Kidney glomerular epithelial cell (primary cell): ENCODE measurements around the gene POLR2L.

Source experiments
- DNase-seq: peaks from one replicate; lab custom pipeline; 2025; lab: John Stamatoyannopoulos, UW

The POLR2L gene

DNA sequence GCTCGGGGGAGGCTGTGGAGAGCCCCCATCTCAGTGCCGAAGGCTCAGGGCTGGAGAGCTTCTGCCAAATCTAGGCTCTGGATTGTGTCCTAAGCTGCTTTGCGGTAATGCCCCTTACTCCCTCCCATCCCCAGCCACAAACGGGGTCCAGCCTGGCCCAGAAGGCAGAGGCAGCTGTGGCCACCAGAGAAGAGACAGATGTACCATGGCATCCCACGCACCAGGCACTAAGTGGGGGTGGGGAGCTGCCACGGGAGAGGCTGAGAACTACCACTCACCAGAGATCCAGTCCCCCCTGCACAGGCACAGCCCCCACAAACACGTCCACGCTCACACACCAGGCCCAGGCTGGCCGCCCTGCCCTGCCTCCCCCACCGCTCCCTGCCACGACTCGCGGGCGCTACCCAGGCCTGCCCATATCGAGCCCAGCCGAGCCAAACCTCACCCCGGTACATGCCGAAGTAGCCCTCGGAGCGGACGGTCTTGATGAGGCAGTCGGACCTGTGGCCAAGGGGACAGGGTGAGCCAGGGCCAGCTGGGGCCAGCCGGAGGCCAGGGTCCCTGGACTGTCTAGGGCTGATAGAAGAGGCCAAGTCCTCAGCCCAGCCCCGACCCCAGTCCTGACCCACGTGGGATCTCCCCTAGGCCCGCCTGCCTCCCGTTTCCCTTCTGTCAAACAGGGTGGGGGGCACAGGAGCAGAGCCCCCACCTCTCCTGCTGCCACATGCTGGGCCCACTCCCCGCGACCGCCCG is 48.1 kb downstream of the POLR2L start:
- DNase-seq: no peak

DNA sequence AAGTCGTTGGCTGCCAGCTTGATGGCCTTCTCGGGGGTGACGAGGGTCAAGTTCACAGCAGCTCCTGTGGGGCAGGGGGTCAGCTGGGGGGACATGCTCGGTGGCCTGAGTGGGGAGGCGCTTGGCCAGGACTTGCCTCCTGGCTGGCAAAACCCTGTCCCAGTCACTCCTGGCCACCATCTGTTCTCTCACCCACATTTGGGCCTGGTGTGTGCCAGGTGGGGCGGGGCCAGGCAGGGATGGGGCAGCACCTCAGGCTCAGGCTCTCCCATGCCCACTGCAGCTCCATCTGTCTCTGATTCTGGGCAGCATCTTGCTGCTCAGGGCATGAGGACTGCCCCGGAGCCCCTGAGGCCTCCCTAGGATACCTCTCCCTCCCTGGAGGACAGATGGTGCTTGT is 48.8 kb downstream of the POLR2L start:
- DNase-seq: no peak

DNA sequence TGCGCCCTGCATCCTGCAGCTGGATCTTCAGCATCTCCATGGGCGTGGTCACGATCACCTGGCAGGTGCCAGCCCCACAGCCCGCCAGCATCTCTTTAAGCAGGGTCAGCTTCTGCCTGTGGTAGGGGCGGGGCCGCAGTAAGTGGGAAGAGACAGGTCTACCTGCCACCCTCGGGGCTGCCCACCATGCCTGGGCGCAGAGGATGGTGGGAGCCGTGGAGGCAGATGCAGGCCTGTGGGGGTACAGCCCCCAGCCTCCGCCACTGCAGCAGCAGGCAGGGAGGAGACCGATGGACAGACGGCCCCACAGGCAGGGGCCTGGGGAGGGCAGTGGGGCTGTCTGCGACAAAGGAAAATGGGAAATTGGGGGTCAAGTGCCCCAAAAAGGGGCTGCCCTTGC is 49.5 kb downstream of the POLR2L start:
- DNase-seq: no peak

DNA sequence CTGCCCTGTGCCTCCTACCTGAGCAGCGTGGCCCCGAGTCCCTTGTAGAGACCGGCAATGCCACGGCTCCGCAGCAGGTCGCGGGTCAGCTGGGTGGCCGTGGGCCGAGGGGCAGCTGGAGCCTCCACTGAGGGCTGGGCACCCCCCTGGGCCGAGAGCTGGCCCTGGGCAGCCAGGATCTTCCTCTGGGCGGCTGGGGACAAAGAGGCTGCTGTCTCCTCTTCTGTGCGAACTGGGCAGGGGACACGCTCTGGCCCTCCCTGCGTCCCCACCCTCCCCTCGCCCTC is 49.9 kb downstream of the POLR2L start:
- DNase-seq: no peak

DNA sequence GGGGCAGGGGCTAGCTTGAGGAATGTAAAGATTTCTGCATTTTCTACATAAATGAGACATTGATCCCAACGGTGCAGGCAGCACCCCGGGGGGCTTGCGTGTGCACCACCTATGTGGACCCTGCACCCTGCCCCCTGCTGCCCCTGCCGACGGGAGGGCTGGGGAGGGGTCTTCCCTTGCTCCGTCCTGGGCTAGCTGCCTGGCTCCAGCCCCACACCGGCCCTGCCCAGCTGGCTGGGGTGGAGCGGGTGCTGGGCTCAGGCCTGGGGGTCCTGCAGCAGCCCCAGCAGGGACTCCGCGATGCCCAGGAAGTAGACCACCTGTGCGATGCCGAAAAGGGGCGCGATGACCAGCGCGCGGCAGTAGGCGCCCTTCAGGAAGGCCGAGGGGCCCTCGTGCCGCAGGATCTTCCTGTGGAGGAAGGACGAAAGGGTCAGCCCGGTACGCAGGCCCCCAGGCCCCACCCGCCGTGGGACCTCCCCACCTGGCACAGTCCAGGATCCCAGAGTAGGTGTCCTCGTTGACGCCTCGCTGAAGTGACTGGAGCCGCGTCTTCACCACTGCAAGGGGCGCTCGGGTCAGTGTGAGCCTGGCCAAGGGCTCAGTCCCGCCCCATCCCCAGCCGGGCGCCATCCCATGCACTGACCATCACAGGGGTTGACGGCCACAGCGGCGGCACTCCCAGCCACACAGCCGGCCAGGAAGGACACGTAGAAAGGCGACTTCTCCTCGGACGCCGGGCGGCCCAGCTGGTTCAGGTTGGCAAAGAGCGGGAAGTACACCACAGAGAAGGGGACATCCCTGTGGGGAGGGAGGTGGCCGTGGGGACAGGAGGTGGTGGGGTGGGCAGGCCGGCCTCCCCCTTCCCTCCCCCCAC is 50.4 kb downstream of the POLR2L start:
- no peak for DNase-seq

DNA sequence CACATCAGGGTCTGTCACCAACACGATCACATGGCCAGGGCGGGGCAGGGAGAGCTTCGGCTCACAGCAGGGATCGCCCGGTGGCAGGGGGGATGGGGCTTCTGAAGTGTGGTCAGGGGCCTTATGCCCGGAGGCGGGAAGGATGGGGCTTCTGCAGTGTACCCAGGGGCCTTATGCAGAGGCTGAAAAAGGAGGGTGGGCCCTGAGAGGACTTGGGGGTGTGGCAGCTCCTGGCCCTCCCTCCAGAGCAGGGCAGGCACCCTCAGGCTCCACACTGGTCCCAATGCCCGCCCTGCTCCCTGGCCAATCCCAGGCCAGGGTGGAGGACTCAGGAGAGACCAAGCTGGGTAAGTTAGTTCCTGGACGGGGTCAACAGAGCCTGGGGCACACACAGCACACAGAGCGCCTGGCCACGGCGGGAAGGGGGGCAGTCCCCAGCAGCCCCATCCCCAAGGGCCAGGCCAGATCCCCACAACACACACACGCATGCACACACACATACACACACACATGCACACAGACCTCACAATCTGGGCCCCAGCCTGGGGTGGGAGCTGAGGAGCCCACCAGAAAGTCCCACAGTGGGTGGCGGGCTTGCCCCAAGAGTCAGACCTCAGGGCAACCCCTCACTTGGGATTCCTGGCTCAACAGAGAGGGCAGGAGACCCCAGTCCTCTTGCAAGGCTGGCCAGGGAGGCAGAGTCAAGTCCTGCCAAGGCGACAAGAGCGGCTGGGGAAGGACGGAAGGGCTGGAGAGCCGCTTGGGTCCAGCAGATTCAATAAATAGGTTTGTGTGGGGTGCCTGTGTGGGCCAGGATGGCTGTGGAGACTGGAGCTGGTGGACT is 51.4 kb downstream of the POLR2L start:
- no peak for DNase-seq

DNA sequence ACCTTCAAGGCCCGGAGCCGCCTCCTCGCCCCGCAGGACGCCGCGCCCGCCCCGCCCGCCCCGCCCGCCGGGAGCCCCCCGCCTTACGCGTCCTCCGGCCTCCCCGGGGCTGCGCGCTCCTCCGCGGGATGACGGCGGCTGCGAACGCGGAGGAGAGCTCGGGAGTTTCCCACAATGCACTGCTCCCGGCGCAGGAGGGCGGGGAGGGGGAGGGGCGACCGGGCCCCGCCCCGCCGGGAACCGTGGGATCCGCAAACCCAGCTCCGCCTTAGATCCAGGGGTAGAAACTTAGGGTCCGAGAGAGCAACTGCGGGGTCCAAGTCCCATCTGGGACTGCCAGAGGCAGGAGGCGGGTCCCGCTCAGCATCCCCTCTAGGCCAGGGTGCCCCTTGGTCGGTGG is 52.4 kb downstream of the POLR2L start, which contains the start of gene CEND1:
TSS of gene CEND1 (minus strand) at position 148 of the 400 bp plus-strand sequence. CDS start 1,514 bp downstream, outside the sequence.
- no peak for DNase-seq
